Activated naive CD8-positive, alpha-beta T cell treated with anti-CD3 and anti-CD28 coated beads, Interleukin-2, amount 50 U/mL, for 24 hours (primary cell): ENCODE data around the gene RTN1.

Source experiments
- ATAC-seq: fragments of 150-1000 bp; cut with Tn5 transposase; one replicate; pipeline ENCODE4 v1.10.0; 2021
- DNase-seq: peaks from one replicate; pipeline ENCODE4 v3.0.0; 2021
- H3K27ac Mint-ChIP-seq: one replicate; pipeline ENCODE4 v1.8.0; 2021; ENCODE audit warnings: mild to moderate bottlenecking, mixed read lengths
- H3K27me3 Mint-ChIP-seq: one replicate; pipeline ENCODE4 v1.8.0; 2021; ENCODE audit warnings: mixed read lengths
- H3K36me3 Mint-ChIP-seq: one replicate; pipeline ENCODE4 v1.8.0; 2021; ENCODE audit warnings: low read depth, mixed read lengths
- H3K4me1 Mint-ChIP-seq: one replicate; pipeline ENCODE4 v1.8.0; 2021; ENCODE audit warnings: mixed read lengths
- H3K4me3 Mint-ChIP-seq: one replicate; pipeline ENCODE4 v1.8.0; 2021; ENCODE audit warnings: mild to moderate bottlenecking, moderate library complexity, mixed read lengths
- H3K9me3 Mint-ChIP-seq: one replicate; pipeline ENCODE4 v1.8.0; 2021; ENCODE audit warnings: mixed read lengths

Gene RTN1

DNA sequence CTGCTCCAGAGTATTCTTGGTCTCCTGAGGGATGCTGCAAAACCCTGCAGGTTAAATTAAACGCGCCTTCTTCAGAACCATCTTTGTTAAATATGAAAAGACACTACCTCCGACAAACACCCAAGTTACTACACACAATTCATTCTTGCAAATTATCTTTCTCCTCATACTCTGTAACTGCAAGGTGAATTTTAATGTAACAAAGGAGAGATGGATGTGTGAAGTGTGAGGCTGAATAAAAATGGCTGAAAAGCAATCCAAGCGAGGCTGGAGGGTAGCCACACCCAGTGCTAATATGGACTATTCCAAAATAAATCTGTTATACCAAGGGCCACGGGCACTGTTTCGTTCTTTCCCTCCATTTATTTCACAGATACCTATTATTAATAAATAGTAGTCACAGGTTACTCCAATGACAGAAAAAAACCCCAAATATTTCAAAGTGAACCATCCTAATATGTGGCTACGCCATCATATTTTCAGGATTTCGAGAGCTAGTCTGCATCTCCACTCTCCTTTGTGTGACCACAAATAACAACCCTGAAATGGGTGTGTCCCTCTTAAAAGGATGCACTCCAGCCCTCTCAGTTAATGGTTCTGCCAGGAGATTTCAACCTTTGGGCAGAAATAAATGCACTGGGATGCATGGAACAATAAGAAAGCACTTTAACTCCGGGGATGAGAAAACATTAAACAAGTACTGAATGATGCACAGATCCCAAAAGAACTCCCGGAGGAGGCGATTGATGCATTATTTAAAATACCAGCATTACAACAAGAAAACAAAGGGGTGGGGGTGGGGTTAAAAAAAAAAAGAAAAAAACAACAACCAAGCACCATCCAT, 240.9 kb downstream of the RTN1 start:
- Mint-ChIP-seq H3K9me3 (no peaks in the 10 kb centered on the region), H3K4me1 (peaks cover 4% of the 10 kb centered on the region), H3K4me3 (no peak overlapping the region), H3K36me3 (no peaks in the 10 kb centered on the region), H3K27ac (no peak overlapping the region), H3K27me3 (peaks cover 40% of the 10 kb centered on the region)
- no peak for ATAC-seq
- DNase-seq: no peak

DNA sequence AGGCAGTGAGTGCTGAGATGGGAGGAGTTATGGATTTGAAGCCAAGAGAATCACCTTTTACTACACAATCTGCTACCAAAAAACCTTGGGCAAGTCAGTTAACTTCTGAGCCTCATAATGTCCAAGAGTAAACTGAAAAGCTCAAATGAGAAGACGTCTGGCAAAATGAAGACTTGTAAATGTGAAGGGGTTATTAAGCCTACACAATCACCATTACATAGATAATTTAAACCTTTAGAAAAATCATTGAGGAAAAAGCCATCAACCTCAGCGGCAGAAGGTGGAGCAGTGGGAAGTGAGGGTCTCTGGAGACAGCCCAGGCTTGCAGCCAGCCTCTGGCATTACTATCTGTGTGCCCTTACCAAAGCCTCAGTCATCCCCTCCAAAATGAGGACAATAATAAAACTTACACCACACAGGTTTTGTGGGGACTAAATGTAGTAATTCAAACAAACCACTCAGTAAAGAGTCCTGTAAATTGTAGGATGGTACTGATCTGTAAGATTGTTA, 243.5 kb downstream of the RTN1 start:
- no peak for ATAC-seq
- no peak overlapping the region for H3K27ac Mint-ChIP-seq
- peaks cover 36% of the 10 kb centered on the region for H3K27me3 Mint-ChIP-seq
- H3K36me3 Mint-ChIP-seq: no peaks in the 10 kb centered on the region
- no peak for DNase-seq
- no peaks in the 10 kb centered on the region for H3K9me3 Mint-ChIP-seq
- peaks cover 4% of the 10 kb centered on the region for H3K4me1 Mint-ChIP-seq
- no peak overlapping the region for H3K4me3 Mint-ChIP-seq

DNA sequence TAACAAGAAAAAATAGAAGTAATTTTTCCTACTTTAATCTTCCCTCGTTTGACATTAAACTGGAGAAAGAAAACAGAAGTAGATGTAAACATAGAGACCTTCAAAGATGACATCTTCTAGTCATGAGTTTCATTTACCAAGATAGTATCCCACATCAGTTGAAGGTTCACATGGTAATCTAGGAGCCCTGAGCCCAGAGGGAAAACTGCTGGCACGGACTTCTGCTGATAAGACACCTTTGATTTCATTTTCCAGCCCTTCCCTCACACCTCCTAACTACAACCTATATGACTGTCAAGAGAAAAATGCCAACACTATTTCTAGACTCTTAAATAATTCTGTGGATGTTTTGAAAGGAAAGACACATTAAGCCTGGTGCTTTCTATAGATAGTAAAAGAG, 247.9 kb downstream of the RTN1 start:
- Mint-ChIP-seq H3K4me3 (no peak overlapping the region), H3K4me1 (no peaks in the 10 kb centered on the region), H3K36me3 (no peaks in the 10 kb centered on the region), H3K27me3 (peaks cover 20% of the 10 kb centered on the region), H3K27ac (no peak overlapping the region), H3K9me3 (no peaks in the 10 kb centered on the region)
- no peak for ATAC-seq
- no peak for DNase-seq

DNA sequence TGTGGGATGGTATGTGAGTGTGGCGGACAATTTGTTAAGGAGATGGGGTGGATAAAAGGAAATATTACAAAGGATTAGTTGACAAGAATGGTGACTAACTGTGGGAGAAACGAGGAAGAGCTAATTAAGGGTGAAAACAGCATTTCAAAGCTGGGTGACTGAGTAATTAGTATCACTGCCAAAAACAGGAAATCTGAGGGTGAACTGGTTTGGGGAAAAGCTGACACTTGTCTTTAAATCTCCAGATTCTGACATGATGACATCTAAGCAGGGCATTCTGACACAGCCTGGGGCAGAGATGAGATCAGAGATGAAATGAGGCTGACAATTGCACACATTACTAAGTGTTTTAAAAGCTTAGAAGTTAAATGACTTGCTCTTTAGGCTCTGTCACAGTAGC, 251.5 kb downstream of the RTN1 start:
- no peak overlapping the region for H3K4me3 Mint-ChIP-seq
- DNase-seq (no peak), ATAC-seq (no peak)
- H3K36me3 Mint-ChIP-seq: no peaks in the 10 kb centered on the region
- no peaks in the 10 kb centered on the region for H3K9me3 Mint-ChIP-seq
- peaks cover 15% of the 10 kb centered on the region for H3K27me3 Mint-ChIP-seq
- H3K27ac Mint-ChIP-seq: no peak overlapping the region
- no peaks in the 10 kb centered on the region for H3K4me1 Mint-ChIP-seq

DNA sequence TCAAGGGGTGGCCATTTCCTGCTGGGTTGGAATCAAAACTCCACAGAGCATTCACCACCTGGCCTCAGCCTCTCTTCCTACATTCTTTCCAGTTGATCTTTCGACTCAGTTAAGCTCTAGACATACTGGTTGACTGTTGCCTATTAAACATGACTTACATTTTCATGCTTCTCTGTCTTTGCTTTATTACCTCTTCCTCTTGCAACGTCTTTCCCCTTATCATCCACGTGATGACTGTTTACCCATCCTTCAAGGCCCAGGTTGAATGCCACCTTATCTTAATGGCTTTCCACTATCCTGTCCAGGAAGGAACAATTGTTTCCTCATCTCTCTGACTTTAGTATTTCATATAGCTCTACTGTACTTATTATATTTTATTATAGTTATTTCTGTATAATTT, 269.5 kb downstream of the RTN1 start:
- Mint-ChIP-seq H3K4me1 (no peaks in the 10 kb centered on the region), H3K36me3 (no peaks in the 10 kb centered on the region), H3K9me3 (no peaks in the 10 kb centered on the region), H3K27ac (no peak overlapping the region), H3K4me3 (no peak overlapping the region), H3K27me3 (peaks cover 17% of the 10 kb centered on the region)
- ATAC-seq (no peak), DNase-seq (no peak)

DNA sequence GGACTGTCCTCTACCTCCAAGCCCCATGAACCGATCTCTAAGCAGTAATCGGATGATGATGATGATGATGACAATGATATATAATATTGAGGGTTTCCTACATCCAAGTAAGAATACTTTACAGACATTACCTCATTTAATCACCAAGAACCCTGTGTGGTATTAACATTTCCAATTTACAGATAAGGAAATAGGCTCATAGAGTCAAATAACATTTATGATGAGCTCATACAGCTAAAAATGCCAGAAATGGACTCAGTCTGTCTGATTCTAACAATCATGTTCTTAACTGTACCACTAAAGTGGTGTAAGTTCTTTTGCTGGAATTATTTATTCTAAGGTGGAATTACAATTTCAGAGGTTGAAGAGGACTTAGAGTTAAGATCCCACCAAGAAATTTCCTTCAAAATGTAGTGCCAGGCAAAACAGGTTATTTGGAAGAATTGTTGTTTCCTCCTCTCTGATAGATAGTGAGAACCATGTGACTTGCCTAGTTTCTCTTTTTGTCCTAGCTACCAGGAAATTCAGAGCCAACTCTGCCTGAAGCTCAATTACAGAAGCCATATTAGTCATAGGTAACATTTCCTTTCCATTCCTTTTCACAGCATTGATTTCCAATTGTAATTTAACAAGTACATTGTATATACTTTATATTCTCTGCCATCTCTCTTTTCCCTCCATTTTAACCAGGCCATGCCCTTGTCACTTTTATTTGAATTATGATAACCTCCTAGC, 270.2 kb downstream of the RTN1 start:
- DNase-seq: no peak
- Mint-ChIP-seq H3K36me3 (no peaks in the 10 kb centered on the region), H3K4me3 (no peak overlapping the region), H3K27me3 (peaks cover 17% of the 10 kb centered on the region), H3K9me3 (no peaks in the 10 kb centered on the region), H3K27ac (no peak overlapping the region), H3K4me1 (no peaks in the 10 kb centered on the region)
- ATAC-seq: no peak

DNA sequence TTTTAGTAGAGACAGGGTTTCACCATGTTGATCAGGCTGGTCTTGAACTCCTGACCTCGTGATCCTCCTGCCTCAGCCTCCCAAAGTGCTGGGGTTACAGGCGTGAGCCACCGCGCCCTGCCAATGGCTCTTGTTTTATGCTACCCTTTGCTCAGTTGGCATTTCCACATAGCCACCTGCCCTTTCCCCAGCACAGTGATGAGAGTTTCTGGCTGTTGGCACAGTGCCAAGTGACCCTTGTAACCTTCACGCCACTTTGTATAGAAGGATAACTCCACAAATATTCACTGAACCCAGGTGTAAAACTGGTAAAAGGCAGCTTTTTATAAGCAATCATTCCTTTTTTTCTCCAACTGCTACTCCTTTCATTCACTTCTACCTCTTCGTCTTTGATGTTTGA, 275.5 kb downstream of the RTN1 start:
- Mint-ChIP-seq H3K36me3 (no peaks in the 10 kb centered on the region), H3K4me3 (no peak overlapping the region), H3K27me3 (peaks cover 20% of the 10 kb centered on the region), H3K27ac (no peak overlapping the region), H3K9me3 (peaks cover 4% of the 10 kb centered on the region), H3K4me1 (no peaks in the 10 kb centered on the region)
- no peak for ATAC-seq
- DNase-seq: no peak

DNA sequence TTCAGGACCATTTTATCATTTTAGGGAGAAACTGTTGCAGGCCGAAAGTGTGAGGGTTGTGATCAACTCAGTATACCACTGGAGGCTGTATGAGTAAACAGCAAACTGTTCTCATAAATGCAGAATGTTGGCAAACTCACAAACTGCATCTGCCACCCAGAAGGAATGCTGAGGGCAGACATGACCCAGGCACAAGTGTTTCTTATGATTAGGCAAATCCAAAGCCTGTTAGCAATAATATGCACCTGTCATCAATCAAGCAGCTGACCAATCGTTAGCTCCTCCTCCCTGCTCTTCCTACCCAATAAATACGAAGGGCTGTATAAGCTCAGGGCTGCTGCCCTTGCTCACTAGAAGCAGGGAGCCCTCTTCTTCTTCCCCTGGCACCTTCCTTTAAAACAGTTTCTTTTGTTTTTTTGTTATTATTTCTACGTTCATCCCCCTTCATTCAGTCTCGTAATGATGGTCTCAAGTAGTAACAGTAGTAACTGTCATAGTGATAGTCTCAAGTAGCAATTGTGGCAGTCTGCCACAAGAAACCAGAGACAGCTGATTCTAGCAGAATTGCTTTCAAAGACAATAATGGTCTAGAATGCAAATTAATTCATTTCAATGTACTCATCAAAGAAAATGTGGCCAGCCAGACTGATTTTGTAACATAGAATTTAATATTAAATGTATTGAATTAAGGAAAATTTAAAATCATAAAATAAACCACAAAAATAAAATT, 278.8 kb downstream of the RTN1 start:
- ATAC-seq: no peak

DNA sequence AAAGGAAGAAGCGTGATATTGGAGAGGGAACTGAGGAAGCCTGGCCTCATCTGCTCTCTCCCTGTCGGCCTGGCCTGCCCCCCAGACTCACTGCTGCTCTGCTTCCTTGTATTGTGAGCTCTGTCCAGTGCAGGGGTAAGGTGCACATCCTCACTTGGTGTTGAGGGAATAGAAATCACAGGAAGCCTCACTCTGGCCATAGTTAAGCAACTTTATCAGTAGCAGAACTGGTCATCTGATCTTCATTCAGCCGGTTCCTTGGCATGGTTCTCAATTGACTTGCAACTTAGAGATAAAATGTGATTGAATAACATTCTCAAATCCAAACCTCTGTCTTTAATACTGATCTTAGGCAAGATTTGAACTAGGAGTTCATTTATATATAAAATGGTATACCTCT, 282.5 kb downstream of the RTN1 start:
- H3K36me3 Mint-ChIP-seq: no peaks in the 10 kb centered on the region
- no peak overlapping the region for H3K4me3 Mint-ChIP-seq
- ATAC-seq (no peak), DNase-seq (no peak)
- H3K9me3 Mint-ChIP-seq: peaks cover 4% of the 10 kb centered on the region
- no peaks in the 10 kb centered on the region for H3K27me3 Mint-ChIP-seq
- no peak overlapping the region for H3K27ac Mint-ChIP-seq
- peaks cover 6% of the 10 kb centered on the region for H3K4me1 Mint-ChIP-seq

More for the DNA sequence above, 278.8 kb downstream of the RTN1 start:
- no peaks in the 10 kb centered on the region for H3K36me3 Mint-ChIP-seq
- DNase-seq: no peak
- peaks cover 4% of the 10 kb centered on the region for H3K9me3 Mint-ChIP-seq
- H3K27ac Mint-ChIP-seq: no peak overlapping the region
- H3K4me1 Mint-ChIP-seq: no peaks in the 10 kb centered on the region
- peaks cover 8% of the 10 kb centered on the region for H3K27me3 Mint-ChIP-seq
- H3K4me3 Mint-ChIP-seq: no peak overlapping the region

DNA sequence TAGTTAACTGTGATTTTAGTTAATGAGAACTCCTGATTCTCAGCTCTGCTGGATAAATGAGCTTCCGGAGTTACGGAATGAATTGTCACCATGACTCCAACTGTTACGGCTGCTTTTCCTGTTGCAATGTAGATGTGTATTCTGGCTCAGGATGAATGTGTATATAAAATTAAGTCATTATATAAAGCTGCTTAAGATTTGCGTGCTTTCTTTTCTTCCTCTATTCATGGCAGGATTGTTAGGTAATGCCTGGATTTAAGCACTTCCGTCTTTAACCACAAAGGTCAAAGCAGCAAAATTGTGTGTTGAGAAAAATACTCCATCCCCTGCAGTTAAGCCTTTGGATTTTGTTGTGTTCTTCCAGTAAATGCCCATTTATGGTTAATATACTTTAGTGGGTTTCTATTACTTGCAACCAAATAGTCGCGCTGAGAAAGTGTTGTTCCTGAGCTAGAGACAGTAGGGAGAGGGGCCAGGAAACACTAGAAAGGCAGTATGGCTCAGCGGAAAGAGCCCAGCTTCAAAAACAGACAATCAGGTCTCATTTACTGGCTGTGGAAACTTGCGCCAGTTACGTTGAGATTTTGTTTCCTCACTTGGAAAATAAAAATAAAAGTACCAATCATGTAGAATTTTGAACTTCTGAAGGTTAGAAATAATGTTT, 284.6 kb downstream of the RTN1 start:
- Mint-ChIP-seq H3K9me3 (no peaks in the 10 kb centered on the region), H3K36me3 (no peaks in the 10 kb centered on the region), H3K27me3 (no peaks in the 10 kb centered on the region), H3K27ac (peak overlapping the region; percentile 10), H3K4me3 (peak overlapping the region; percentile 42), H3K4me1 (peaks cover 6% of the 10 kb centered on the region)
- ATAC-seq (no peak), DNase-seq (no peak)

DNA sequence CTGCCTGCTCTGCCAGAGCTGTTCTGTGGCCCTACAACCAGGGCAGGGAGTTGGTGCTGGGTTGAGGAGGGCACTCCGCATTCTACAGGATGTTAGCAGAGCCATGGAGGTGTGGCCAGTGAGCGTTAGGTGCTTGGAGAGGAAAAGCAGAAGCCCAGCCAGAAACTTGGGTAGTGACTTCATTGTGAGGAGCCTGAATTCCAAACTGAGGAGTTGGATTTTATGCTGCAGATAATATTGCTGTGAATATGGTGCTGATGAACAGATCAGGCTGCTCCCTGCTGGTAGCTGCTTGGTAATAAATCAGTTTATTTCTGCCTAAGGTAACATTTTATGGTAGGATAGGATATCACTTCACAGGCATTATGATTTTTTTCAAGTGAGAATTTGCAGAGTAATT, 286.8 kb downstream of the RTN1 start:
- Mint-ChIP-seq H3K9me3 (no peaks in the 10 kb centered on the region), H3K4me1 (peaks cover 6% of the 10 kb centered on the region), H3K27me3 (no peaks in the 10 kb centered on the region), H3K4me3 (no peak overlapping the region), H3K27ac (no peak overlapping the region), H3K36me3 (no peaks in the 10 kb centered on the region)
- ATAC-seq (no peak), DNase-seq (no peak)

DNA sequence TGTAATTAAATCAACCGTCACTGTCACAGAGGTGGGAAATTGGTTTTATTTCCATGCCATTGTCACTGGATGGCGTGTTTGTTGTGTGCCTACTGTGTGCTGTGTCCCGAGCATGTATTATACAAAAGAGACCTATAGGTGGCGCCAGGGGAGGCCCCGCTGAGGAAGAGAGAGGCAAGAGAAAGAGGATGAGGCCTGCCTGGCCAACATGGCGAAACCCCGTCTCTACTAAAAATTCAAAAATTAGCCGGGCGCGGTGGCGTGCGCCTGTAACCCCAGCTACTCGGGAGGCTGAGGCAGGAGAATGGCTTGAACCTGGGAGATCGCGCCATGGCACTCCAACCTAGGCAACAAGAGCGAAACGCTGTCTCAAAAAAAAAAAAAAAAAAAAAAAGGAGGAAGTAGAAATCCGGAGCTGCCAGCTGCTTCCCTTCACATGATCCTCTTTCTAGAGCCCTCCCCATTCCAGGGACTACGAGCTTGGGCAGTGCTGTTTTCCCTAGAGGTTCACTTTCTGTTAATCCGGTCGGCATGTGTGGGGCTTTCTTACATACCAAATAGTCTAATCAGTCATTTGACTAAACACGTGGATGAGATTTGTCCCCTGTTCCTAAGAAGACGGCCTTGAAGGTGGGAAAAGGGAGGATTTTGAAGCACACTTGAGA, 287.6 kb downstream of the RTN1 start:
- peaks cover 5% of the 10 kb centered on the region for H3K27me3 Mint-ChIP-seq
- DNase-seq (no peak), ATAC-seq (no peak)
- H3K9me3 Mint-ChIP-seq: no peaks in the 10 kb centered on the region
- H3K27ac Mint-ChIP-seq: no peak overlapping the region
- no peaks in the 10 kb centered on the region for H3K36me3 Mint-ChIP-seq
- peaks cover 6% of the 10 kb centered on the region for H3K4me1 Mint-ChIP-seq
- H3K4me3 Mint-ChIP-seq: no peak overlapping the region

DNA sequence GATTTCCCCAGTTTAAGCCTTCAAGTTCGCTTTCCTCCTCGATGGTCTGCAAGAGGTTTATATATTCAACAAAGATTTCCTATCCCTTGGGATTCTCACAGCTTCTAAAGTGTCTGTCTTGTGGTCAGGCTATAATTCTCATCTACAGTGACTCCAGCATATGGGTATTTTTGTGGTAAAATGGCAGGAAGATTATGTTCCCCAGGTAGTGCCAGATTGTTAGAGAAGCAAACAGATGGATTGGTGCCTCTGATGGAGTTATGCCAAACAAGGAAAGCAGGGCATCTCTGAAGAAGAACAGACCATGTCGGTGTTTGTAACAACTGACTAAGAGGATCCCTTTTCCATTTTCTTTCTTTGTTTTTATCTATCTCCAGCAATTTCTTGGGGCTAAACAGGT, 288.4 kb downstream of the RTN1 start:
- H3K4me3 Mint-ChIP-seq: no peak overlapping the region
- no peak for ATAC-seq

DNA sequence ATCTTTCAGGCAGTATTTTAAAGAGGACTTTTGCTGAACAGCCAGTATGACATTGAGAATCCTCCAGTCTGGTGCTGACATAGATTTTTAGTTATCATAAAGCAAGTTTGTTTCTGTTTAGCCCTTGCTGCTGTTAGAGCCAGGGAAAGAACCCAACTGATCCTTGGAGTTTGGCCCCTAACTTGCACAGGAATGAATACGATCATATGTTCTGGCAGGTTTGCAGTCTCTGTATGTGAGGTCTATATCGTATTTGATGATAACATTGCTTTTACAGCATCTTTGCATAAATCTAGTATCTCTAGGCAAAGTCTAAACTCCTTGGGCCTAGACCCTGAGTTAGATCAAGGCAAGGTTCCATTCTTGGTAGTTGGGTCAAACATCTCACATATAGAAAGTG, 289.7 kb downstream of the RTN1 start:
- peaks cover 8% of the 10 kb centered on the region for H3K27me3 Mint-ChIP-seq
- H3K4me1 Mint-ChIP-seq: peaks cover 8% of the 10 kb centered on the region

More for the DNA sequence above, 288.4 kb downstream of the RTN1 start:
- Mint-ChIP-seq H3K4me1 (peaks cover 6% of the 10 kb centered on the region), H3K27ac (no peak overlapping the region), H3K9me3 (no peaks in the 10 kb centered on the region), H3K27me3 (peaks cover 6% of the 10 kb centered on the region), H3K36me3 (no peaks in the 10 kb centered on the region)
- no peak for DNase-seq

More for the DNA sequence above, 289.7 kb downstream of the RTN1 start:
- H3K36me3 Mint-ChIP-seq: no peaks in the 10 kb centered on the region
- H3K4me3 Mint-ChIP-seq: no peak overlapping the region
- no peak overlapping the region for H3K27ac Mint-ChIP-seq
- no peaks in the 10 kb centered on the region for H3K9me3 Mint-ChIP-seq
- DNase-seq: no peak
- no peak for ATAC-seq
